OCI-LY7 (cell line): ENCODE results near the gene CLINT1. TPM values are rescaled to one million over a fixed set of nuclear protein-coding genes. Genes with fewer than 3 reads are reported as not detected.
A peak's percentile ranks its signal among the peaks of the same experiment; 100 is the strongest.

Experiments used
- BruUV-seq: library from RNA; stranded (reverse); fragments of 400-500 nt; replicated peaks from 2 replicates; lab custom pipeline; 2021; lab: Mats Ljungman, UMichigan
- CTCF ChIA-PET: fragments of 300-600 bp; sonication (Branson Sonifier 250); formaldehyde crosslinking; loops from one replicate; lab custom pipeline; 2022; ENCODE audit warnings: antibody characterized with exemption; ENCODE audit not compliant: unreplicated experiment; lab: Charles Lee
- POLR2A ChIA-PET: fragments of 300-600 bp; sonication (Branson Sonifier 250); formaldehyde crosslinking; loops from one replicate; lab custom pipeline; 2022; ENCODE audit warnings: antibody characterized with exemption; lab: Charles Lee
- DNase-seq: peaks from one replicate; pipeline ENCODE4 v3.0.0-alpha.2; 2015; ENCODE audit warnings: low spot score
- H2AFZ ChIP-seq: fragments of 200-600 bp; sonication (generic), shearing (Covaris generic); 2 replicates; pipeline ENCODE4 v1.6.1; 2014; ENCODE audit warnings: mild to moderate bottlenecking, antibody characterized with exemption, low read length, moderate library complexity
- H3K27ac ChIP-seq: fragments of 200-600 bp; sonication (generic); 2 replicates; pipeline ENCODE4 v1.5.1; 2014; ENCODE audit warnings: mixed run types, low read depth, mild to moderate bottlenecking, moderate library complexity, low read length, inconsistent platforms; ENCODE audit not compliant: poor library complexity, severe bottlenecking
- H3K36me3 ChIP-seq: fragments of 200-600 bp; sonication (generic); 2 replicates; pipeline ENCODE4 v1.6.1; 2014; ENCODE audit warnings: mild to moderate bottlenecking, antibody characterized with exemption, low read length, moderate library complexity, mixed read lengths; ENCODE audit not compliant: insufficient read depth
- H3K4me1 ChIP-seq: fragments of 200-600 bp; sonication (generic); 2 replicates; pipeline ENCODE4 v1.5.1; 2014; ENCODE audit warnings: mild to moderate bottlenecking, low read length; ENCODE audit not compliant: insufficient read depth, poor library complexity, severe bottlenecking
- H3K4me2 ChIP-seq: fragments of 200-600 bp; sonication (generic); 2 replicates; pipeline ENCODE4 v1.6.1; 2014; ENCODE audit warnings: mild to moderate bottlenecking, low read length
- H3K4me3 ChIP-seq: fragments of 200-600 bp; sonication (generic); 2 replicates; pipeline ENCODE4 v1.5.1; 2014; ENCODE audit warnings: mild to moderate bottlenecking, low read depth, low read length; ENCODE audit not compliant: poor library complexity, severe bottlenecking
- H3K79me2 ChIP-seq: fragments of 200-600 bp; sonication (generic); 2 replicates; pipeline ENCODE4 v1.6.1; 2016; ENCODE audit warnings: low read depth, mild to moderate bottlenecking, low read length, moderate library complexity, mixed read lengths; ENCODE audit not compliant: insufficient read depth
- H3K9me2 ChIP-seq: fragments of 200-600 bp; sonication (generic); 2 replicates; pipeline ENCODE4 v1.6.1; 2016; ENCODE audit warnings: mild to moderate bottlenecking, low read length, mixed read lengths; ENCODE audit not compliant: insufficient read depth
- H3K9me3 ChIP-seq: fragments of 200-600 bp; sonication (generic); 2 replicates; pipeline ENCODE4 v1.6.1; 2014; ENCODE audit warnings: mild to moderate bottlenecking, mixed run types, low read length, mixed read lengths
- H4K20me1 ChIP-seq: fragments of 200-600 bp; sonication (generic); 2 replicates; pipeline ENCODE4 v1.6.1; 2014; ENCODE audit warnings: mild to moderate bottlenecking, antibody characterized with exemption, low read length, moderate library complexity, mixed read lengths; ENCODE audit not compliant: insufficient read depth
- CTCF ChIP-seq: fragments of 200-600 bp; sonication (generic); conservative IDR thresholded peaks from 2 replicates; pipeline ENCODE4 v1.5.1; 2014; ENCODE audit warnings: mild to moderate bottlenecking, antibody characterized with exemption, low read length, moderate library complexity, mixed read lengths
- EZH2phosphoT487 ChIP-seq: fragments of 200-600 bp; sonication (generic); IDR thresholded peaks from 2 replicates; pipeline ENCODE4 v1.6.1; 2018; ENCODE audit warnings: low read depth, borderline replicate concordance, mild to moderate bottlenecking, mixed run types, antibody characterized with exemption, low read length, moderate library complexity, mixed read lengths
- intact Hi-C: fragments of 100-400 bp; cut with micrococcal nuclease; formaldehyde crosslinking; loops from one replicate; pipeline ENCODE4 v1.10.0; 2022; ENCODE audit not compliant: unreplicated experiment
- total RNA-seq, 2 experiments: library from RNA; depleted of rRNA in 1 of 2; stranded (reverse); fragments of >200 nt in 1 of 2; shearing (Covaris generic) in 1 of 2; gene quantifications; 2 replicates each; pipeline ENCODE4 v1.2.3, GENCODE V29; 2014 to 2022

The CLINT1 gene
- total RNA-seq, 2 experiments from 2014 or later, result 107 to 135 TPM

GRCh38 chr5:157821822-157822622 lies 36.9 kb downstream of the CLINT1 start:
- peaks cover 47% of the 10 kb centered on the region for H3K36me3 ChIP-seq
- H2AFZ ChIP-seq, result no peak overlapping the region
- TF ChIP-seq CTCF, result no peak
- no peak for TF ChIP-seq EZH2phosphoT487
- no peak overlapping the region for H3K4me3 ChIP-seq
- H4K20me1 ChIP-seq, result no peaks in the 10 kb centered on the region; the same call in 1 of the 2 replicates
- H3K4me2 ChIP-seq, result peak overlapping the region; percentile 58
- H3K9me3 ChIP-seq, result peaks cover 17% of the 10 kb centered on the region
- intact Hi-C loops, result loop anchor here (2.0 kb wide), 1 partner anchor 39 kb away; no protein-coding TSS in a partner anchor
- ChIA-PET CTCF (interaction anchor here (1.2 kb wide), 1 partner anchor 127 kb away, joined by 3 read pairs; no protein-coding TSS in a partner anchor), POLR2A (interaction anchor here (0.7 kb wide), 2 partner anchors 9 to 87 kb away, joined by 3 read pairs; no protein-coding TSS in a partner anchor)
- H3K9me2 ChIP-seq, result no peaks in the 10 kb centered on the region
- no TSS peak for BruUV-seq
- H3K27ac ChIP-seq, result peak overlapping the region; percentile 68
- H3K79me2 ChIP-seq, result peaks cover 100% of the 10 kb centered on the region
- DNase-seq, result no peak
- peaks cover 89% of the 10 kb centered on the region for H3K4me1 ChIP-seq

- peaks cover 17% of the 10 kb centered on the region for H3K9me3 ChIP-seq
- peak overlapping the region; percentile 68 for H3K27ac ChIP-seq
- TF ChIP-seq CTCF (no peak), EZH2phosphoT487 (no peak)
- no TSS peak for BruUV-seq
- peaks cover 85% of the 10 kb centered on the region for H3K4me1 ChIP-seq
- H3K4me2 ChIP-seq, result peak overlapping the region; percentile 58
- ChIA-PET CTCF (no interaction called here), POLR2A (no interaction called here)
- peaks cover 50% of the 10 kb centered on the region for H3K36me3 ChIP-seq
- H3K79me2 ChIP-seq, result peaks cover 100% of the 10 kb centered on the region
- intact Hi-C loops, result loop anchor here (2.0 kb wide), 1 partner anchor 39 kb away; no protein-coding TSS in a partner anchor
- no peak overlapping the region for H3K4me3 ChIP-seq
- no peaks in the 10 kb centered on the region; the same call in 1 of the 2 replicates for H4K20me1 ChIP-seq
- H3K9me2 ChIP-seq, result no peaks in the 10 kb centered on the region
- no peak overlapping the region for H2AFZ ChIP-seq
- DNase-seq, result no peak
Measured at GRCh38 chr5:157821405-157821804, 37.5 kb downstream of the CLINT1 start.
